Middle frontal gyrus (tissue), 1 donor: Measurements from ENCODE around the gene PLP2.
"Not testable (repeated sequence)": the region's sequence is repeated elsewhere in the genome, so short reads cannot be mapped to it uniquely, and the experiment has no call there.

Experiments used
- DNase-seq: peaks from one replicate; pipeline ENCODE4 v3.0.0-alpha.2; 2015; ENCODE audit warnings: low spot score; ENCODE audit errors: extremely low spot score

The PLP2 gene

DNA sequence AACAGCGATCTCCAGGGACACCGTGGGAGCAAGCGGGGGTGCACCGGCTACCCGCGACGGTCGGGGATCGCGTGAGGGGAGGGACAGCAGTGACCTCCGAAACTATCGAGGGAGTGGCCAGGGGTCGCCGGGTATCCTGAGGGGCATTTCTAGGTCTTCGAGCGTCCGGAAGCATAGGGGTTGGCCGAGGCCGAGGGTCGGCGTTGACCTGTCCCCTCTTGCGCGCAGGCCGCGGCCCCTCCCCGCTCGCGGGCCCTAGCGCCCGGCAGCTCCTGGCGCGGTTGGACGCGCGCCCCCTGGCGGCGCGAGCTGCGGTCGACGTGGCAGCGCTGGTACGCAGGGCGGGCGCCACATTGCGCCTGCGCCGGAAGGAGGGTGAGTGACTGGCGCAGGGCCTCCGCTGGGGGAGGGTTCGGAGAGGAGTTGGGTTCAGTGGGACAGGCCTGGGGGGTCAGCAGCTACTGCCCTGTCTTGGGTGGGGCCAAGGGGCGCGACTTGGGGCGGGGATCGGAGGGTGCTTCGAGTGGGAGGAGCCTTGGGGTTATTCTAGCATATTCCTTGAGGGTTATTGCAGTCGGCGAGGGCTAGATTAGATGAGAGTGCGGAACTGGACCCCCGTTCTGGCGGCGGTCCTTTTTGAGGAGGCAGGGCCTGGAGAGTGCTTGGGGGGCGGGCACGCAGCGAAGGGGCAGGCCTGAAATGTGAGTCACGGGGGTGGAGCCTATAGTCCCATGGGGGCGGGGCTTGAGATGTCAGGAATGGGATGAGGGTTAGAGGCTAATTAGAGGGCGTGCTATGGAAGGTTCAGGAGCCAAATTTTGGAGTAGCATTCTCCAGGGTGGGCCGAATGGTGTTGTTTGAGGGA, 7.9 kb upstream of the PLP2 start:
- DNase-seq, result peak; percentile 43

DNA sequence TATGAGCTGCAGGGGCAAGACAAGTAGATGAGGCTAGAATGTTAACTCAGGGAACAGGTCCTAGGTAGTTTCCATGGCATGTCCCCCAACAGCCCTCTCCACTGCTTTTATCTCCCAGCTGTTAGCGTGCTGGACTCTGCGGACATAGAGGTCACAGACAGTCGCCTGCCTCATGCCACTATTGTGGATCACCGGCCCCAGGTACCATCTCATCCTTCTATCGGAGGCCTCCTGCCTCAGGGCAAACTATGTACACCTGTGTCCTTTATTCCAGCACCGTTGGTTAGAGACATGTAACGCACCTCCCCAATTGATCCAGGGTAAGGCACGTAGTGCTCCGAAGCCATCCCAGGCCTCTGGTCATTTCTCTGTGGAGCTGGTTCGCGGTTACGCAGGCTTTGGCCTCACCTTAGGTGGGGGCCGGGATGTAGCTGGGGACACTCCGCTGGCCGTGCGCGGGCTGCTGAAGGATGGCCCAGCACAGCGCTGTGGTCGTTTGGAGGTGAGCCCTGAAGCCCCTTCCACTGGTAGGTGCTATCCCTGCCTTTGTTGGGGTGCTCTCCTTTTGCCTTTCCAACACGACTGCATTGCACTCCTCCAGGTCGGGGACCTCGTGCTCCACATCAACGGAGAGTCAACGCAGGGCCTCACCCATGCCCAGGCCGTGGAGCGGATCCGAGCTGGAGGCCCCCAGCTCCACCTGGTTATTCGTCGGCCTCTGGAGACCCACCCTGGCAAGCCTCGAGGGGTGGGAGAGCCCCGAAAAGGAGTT, 6.9 kb upstream of the PLP2 start:
- DNase-seq, result no peak

DNA sequence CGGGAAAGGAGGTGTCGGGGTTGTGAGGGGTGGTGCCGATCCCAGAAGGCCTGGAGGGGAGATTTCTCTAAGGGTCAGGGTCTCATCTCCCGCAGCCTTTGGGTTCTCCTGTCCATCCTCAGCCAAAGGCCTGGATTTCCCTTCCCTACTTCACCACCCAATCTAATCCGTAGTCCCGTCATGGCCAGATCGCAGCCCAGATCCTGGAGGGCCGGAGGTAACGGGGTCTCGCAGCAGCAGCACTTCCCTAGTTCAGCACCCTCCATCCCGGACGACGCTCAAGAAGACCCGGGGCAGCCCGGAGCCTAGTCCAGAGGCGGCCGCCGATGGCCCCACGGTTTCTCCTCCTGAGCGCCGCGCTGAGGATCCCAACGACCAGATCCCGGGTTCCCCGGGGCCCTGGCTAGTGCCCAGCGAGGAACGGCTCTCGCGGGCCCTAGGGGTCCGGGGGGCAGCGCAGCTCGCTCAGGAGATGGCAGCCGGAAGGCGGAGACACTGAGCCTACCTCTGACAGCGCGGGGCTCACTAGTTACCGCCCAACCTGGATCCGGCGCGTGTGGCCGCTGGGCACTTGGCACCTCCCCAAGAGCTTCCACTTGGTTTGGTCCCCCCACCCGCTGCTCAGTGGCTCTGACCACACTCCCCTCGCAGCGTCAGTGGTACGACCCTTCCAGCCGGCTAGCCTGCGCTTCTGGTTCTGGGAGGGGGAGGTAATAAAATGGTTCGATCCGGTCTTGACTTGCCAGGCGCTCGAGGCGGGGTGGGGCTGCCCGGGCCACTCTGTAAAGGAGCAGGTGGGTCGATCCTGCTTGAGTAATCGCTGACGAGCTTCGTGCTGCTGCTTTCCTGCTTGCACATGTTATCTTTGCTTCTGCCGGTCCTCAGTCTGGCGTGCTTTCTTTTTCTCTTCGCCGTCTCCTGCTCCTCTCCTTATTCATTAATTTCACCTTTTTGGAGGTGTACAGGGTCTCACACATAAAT, 5.5 kb upstream of the PLP2 start:
- no peak for DNase-seq

DNA sequence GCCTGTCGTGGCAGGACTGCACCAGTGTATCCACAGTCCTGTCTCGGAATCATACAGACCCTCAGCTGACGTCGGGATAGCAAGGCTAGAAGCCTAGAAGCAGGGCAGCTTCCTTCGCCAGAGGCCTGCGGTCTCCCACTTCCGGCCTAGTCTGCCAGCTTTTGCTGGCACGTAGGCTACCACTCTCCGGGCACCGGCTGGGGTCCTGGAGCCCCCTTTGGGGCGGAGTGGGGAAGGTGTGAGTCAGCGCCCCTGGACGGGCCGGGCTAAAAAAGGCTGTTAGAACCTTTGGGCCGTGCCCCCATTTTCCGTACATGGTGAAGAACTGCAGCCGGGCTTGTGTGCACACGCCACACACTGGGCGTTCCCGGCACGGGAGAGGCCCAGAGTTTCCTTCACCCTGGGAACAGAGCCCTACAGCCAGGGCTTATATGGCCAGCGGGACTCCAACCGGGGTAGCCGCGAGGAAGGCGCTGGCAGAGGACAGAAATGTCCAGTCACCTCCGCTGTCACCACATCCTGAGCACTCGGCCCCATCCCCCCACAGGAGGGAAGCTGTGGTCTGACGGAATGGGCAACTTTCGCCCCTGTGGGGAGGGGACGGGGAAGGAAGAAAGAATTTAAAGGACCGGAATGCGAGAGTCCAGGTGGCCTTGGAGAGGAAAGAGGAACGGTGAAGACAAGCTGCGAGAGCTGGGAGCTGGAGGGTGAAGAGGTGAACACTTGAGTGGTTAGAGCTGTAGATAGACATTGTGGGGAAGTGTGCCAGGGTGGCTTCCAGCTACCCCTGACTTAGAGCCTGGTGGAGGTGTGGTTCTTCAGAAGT, 4.6 kb upstream of the PLP2 start:
- no peak for DNase-seq

DNA sequence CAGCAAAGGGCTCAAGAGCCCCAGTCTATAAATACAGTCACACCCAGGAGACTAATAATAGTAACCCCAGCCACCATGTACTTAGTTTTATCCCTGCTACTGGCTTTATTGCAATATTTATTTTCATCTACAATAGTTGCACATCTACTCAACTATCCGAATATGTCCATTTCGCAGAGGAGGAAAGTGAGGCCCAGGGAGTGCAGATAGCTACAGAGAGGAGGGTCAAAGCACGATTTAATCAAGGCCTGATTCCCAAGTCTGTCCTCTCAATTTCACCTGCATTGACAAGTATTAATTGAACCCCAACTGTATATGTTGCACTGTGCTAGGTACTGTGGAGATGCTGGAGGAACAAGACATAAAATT, 4.0 kb upstream of the PLP2 start:
- DNase-seq, result no peak

DNA sequence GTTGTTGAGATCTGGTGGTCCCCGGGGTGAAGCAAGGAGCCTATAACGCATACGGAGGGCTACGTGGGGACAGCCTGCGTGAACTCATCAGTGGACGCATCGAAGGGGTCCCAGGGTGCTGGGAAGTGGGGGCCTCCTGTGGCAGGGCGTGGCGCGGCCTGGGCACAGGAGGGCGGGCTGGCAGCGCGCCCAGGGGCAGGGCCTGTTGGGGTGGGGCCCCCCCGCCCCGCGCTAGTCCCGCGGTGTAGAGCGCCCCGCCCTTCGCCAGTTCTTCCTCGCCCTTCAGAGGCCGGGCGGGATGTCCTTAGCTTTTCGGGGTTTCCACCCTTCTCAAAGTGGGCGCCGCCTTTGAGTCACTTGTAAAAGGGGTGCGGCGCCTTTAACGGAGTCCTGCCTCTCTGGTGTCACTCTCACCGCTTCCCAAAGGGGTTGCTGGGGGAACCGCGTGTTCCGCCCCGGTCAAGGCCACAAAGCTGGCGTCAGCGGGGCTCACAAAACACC, 632 bp downstream of the PLP2 start:
- no peak for DNase-seq

DNA sequence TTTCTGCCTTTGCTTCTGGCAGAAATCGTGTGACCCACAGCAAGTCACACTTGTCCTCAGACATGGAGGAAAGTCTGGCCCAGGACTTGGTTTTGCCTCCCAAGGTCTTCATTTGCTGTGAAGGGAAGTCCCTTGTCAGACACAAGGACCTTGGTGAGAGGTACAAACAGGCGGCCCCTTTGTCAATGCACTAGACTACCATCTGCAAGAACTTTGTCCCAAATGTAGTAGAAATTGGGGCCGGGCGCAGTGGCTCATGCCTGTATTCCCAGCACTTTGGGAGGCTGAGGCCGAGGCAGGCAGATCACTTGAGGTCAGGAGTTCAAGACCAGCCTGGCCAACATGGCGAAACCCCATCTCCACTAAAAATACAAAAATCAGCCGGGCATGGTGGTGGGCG, 1.8 kb downstream of the PLP2 start:
- DNase-seq, result not testable (repeated sequence)

DNA sequence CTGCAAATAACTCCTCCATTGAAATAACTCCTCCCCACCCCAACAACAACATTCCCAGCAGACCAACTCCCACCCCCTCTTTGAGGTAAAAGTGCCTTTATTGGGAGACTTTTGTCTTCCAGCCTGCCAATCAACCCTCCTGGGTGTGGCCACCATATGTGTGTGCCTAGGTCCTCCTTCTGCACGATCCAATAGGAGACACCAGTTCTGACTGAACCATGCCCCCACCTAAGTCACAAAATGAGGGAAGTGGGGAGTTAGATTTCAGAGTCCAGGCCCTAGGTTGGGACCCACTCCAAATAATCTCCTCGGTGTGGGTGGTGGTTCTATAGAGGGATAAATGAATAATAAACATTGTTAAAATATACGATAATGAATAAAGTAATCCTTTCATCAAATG, 3.0 kb downstream of the PLP2 start:
- DNase-seq, result no peak

DNA sequence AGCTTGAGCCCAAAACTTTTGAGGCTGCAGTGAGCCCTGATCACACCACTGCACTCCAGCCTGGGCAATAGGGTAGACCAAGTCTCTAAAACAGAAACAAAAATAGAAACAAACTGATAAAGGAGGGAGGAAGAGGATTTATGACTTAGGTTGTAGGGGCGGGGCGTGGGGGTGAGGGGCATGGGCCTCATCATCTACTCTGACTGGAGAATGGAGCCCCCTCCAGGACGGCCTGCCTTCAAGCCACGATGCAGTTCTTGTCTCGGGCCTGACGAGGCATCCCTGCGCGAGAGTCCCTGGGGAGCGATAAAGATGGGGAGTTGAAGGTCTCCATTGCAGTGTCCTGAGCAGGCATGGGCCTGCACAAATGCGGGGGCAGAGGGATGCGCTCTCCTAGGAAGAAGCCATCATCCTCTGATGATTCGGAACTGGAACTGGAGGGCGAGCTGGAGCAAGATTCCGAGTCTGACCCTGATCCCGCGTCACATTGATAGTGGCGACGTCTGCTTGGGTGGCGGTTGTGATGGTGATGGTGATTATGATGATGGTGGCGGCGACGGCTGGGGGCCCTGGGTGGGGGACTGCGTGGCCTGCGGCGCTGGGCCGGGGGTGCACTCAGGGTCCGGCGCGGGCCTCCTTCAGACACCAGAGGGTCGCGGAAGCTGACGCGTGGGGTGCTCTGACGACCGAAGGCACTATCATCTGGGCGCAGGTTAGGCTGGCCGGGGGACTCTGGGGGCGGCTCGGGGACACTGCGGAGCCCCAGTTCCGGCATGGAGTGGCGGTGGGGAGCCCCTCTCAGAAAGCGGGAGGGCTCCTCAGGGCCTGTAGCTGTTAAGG, 4.0 kb downstream of the PLP2 start:
- DNase-seq, result no peak

DNA sequence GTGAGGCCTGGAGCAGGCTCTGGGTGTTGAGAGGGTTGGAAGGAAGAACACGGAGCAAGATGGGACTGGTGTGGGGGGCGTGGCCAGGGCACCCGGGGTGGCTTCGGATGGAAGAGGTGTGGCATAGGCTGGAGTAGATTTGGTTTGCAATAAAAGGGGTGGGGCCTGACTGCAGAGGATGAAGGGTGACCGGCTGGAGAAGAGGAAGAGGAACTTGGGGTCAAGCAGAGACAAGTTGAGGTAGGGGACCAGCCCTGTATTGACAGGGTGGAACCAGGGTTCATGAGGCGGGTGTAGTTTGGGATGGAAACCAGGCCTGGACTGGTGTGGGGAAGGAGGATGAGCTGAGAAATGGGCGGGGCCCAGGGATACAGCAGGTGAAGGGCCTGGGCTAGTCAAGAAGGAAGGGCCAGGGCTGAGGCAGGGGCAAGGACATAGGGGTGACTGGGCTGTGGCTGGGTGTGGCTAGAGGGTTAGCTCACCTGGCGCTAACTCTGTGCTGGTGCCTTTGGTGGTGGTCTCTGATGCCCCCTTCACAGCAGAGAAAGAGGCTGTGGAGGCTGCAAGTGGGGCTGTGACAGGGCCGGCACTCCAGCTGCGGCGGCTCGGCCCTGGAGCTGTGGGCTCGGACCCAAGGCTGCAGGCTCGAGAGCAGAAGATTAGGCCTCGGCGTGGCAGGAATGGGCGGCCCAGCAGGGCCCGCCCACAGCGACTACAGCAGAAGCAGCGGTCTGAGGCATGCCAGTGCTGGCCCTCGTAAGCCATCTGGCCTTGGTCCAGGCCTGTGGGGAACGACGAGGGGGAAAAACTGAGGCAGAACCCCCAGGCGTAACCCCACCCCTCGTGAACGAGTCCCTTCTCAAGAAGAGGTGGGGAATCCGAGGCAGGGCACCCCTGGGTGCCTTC, 5.0 kb downstream of the PLP2 start:
- no peak for DNase-seq

DNA sequence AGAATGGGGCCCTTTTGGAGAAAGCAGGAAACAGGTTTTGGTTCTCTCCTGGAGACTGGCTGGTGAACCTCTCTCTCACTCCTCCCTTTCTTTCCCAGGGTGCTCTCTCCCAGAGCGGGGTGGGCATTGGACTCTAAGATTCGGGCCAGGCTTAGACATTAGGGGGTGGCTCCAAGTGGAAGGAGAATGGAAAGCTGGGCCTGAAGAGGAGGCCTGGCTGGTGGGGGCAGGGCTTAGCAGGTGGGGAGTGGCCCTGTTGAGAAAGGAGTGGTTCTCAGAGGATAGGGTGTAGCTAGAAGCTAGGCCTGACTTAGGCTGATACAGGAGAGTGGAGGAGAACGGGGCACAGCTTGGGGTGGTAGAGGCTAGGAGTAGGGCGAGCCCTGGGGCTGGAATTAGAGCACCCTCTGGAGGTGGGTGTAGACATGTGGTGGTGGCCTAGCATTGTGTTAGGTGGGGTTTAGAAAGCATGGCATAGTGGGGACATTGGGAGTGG, 5.7 kb downstream of the PLP2 start:
- DNase-seq, result no peak

DNA sequence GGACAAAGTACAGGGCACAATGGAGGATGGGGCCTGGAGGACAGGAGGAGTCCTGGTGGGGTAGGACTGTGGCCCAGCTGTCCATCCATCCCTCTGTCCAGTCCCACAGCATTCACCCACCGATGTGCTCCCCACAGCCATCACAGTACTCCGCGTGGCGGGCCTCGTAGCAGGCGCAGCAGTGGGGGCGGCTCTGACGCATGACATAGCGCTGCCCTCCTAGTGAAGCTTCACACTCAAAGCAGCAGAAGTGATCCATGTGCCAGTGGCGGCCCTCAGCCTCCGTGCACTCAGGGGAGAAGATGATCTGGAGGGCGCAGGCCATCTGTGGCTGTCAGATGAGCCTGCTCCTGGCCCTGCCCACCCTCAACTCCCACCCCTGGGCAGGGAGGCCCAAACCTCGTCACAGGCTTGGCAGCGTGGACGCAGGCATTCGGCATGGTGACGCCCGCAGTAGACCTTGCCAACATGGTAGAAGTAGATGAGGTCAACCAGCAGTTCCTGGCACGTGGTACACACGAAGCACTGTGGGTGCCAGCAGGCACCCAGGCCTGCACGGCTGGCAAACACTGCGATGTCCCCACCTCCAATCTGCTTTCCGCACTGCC, 6.3 kb downstream of the PLP2 start:
- no peak for DNase-seq

DNA sequence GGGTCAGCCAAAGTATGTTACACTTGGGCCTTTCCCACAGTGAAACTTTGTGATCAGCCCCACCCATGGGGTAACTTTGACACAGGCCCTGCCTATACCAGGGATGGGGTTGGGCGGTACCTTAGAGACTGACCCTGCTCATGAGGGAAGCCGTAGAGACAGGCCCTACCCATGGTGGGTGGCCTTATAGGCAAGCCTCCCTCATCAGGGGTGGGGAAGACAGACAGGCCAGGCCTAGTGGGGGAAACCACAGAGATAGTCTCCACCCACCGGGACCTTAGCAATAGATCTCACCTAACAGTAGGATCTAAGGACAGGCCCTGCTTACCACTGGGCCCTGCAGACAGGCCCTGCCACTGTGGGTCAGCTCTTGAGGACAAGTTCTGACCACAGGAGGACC, 6.8 kb downstream of the PLP2 start:
- no peak for DNase-seq

DNA sequence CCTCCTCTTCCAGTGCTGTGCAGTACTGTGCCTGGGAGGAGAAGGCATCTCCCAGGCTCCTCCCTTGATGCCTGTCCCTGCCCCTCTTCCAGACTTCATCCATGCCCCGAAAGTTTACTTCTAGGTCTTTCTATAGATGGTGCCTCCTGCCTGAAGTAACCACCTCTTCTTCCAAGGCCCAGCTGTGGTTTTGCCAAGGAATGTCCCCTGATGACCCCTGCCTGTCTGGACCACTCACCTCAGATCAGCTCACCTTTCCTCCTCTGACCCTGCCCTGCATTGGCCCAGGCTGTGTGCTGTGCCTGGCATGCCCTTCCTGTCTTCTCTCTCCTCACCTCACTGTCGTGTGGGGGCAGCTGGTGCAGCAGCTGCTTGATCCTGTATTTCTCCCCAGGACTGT, 7.7 kb downstream of the PLP2 start:
- DNase-seq, result no peak

DNA sequence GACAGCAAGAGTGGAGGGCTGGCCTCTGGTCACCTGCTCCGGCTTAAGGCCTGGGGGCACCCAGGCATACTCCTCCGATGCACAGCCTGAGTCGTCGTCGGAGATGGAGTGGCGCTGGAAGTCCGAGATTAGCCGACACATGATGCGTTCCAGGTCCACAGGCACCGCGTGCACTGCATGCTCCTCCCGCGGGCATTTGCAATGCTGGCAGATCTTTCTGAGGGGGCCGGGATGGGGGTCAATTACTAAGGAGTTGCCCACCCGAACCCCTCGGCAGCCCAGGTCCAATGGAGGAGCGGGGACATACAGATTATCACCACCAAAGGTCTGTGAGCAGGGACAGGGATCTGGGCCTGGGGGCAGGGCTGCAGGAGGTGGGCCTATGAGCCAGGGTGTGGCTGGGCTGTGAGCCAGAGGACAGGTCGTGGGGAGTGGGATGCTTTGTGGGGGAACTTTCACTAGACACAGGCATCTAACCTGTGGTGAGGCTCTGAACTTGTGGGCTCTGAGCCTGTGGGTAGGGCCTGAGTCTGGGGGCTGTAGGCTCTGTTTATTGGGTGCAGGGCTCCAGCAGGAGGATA, 12.1 kb downstream of the PLP2 start:
- DNase-seq, result no peak

DNA sequence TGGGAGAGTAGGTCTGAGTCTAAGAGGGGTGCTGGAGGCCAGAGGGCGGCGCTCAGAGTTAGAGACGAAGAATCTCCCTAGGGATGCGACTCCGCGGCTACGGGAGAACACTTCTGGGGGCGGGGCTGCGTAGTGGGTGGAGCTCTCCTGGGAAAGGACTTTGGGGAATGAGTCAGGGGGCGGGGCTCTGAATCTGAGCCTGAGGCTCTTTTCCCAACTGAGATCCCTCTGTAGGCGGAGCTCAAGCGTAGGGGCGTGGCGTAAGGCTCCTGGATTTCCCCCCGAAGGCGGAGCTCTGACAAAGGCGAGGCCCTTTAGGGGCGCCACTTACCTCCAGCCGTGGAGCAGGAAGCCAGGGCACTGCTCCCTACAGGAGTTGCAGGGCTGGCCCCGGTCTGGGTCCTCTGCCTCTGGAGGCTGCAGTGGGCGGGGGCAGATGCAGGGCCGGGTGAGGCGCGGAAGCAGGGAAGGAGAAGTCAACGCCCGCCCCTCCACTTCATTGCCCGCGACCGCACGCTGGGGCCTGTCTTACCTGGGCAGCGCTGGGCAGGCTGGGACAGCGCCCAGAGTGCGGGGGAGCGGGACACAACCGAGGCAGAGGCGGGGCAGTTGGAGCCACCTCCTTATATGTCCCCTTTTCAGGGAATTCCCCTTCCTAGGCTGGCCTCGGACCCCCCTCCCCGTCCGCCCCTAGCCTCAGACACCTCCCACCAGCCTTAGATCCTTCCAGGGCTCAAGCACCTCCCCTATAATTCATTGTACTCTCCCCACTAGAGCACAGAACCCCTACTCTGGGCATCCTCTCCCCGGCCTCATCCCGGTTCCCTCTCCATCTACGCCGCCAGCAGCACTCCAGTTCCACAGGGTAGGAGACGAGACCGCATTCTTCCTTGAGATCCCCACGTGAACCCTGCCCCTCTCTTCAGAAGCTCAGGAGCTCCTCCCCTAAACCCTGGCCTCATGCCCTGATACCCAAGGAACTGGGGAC, 12.9 kb downstream of the PLP2 start:
- no peak for DNase-seq
